H1 (cell line): ENCODE data around the gene LTBR. TPM values are rescaled to one million over a fixed set of nuclear protein-coding genes. Genes with fewer than 3 reads are reported as not detected.
A peak's percentile ranks its signal among the peaks of the same experiment; 100 is the strongest.

Experiments
- CTCF ChIA-PET: fragments of 300-600 bp; sonication (Branson Sonifier 250); formaldehyde crosslinking; loops from one replicate; lab custom pipeline; 2021; ENCODE audit not compliant: partially characterized antibody; lab: Charles Lee
- POLR2A ChIA-PET: fragments of 300-600 bp; sonication (Branson Sonifier 250); formaldehyde crosslinking; loops from one replicate; lab custom pipeline; 2021; ENCODE audit warnings: inconsistent platforms; ENCODE audit not compliant: partially characterized antibody; lab: Charles Lee
- DNase-seq, 2 experiments: peaks; one replicate each; pipeline versions ENCODE4 v3.0.0 to v3.0.0-alpha.2; 2010 to 2022; ENCODE audit warnings: low spot score in 2 of 2, low read depth in 1 of 2, mixed read lengths in 1 of 2
- FAIRE-seq: peaks from 2 replicates; lab custom pipeline; 2011; peaks lifted over from hg19 to GRCh38; lab: Jason Lieb, UNC
- H2AFZ ChIP-seq: 2 replicates; pipeline ENCODE4 v1.8.1; 2012; ENCODE audit warnings: low read length, inconsistent platforms
- H2AK5ac ChIP-seq: 2 replicates; pipeline ENCODE4 v1.6.1; 2013; ENCODE audit warnings: low read depth, low read length
- H2BK120ac ChIP-seq: replicated peaks from 2 replicates; pipeline ENCODE3; 2013; ENCODE audit warnings: low read depth, low read length, inconsistent platforms
- H2BK12ac ChIP-seq: 2 replicates; pipeline ENCODE4 v1.6.1; 2013; ENCODE audit warnings: low read depth, low read length
- H2BK15ac ChIP-seq: 2 replicates; pipeline ENCODE4 v1.6.1; 2013; ENCODE audit warnings: low read length
- H2BK20ac ChIP-seq: 2 replicates; pipeline ENCODE4 v1.6.1; 2013; ENCODE audit warnings: low read length
- H2BK5ac ChIP-seq: 2 replicates; pipeline ENCODE4 v1.6.1; 2013; ENCODE audit warnings: low read depth, low read length
- H3K14ac ChIP-seq: 2 replicates; pipeline ENCODE4 v1.6.1; 2013; ENCODE audit warnings: inconsistent platforms; ENCODE audit not compliant: insufficient read length
- H3K18ac ChIP-seq: 2 replicates; pipeline ENCODE4 v1.6.1; 2013; ENCODE audit warnings: low read length; ENCODE audit errors: extremely low read depth
- H3K23ac ChIP-seq: 2 replicates; pipeline ENCODE4 v1.6.1; 2013; ENCODE audit warnings: inconsistent platforms; ENCODE audit not compliant: insufficient read length
- H3K23me2 ChIP-seq: 2 replicates; pipeline ENCODE4 v1.6.1; 2013; ENCODE audit warnings: low read depth, low read length
- H3K27ac ChIP-seq: 2 replicates; pipeline ENCODE4 v1.6.1; 2011; ENCODE audit warnings: low read depth, low read length, inconsistent platforms
- H3K27me3 ChIP-seq, 4 experiments: replicated peaks in 1 of 4; 1 replicate in 1 of 4; 2 replicates in 3 of 4; pipeline versions ENCODE4 v1.6.1 to v1.8.1; 2011 to 2013; ENCODE audit warnings: low read length in 3 of 4, mild to moderate bottlenecking in 3 of 4, inconsistent platforms in 2 of 4, mixed read lengths in 2 of 4, moderate library complexity in 1 of 4; ENCODE audit not compliant: control insufficient read depth in 3 of 4, insufficient read depth in 3 of 4; ENCODE audit errors: extremely low read depth in 1 of 4
- H3K36me3 ChIP-seq, 4 experiments: 2 replicates each; pipeline versions ENCODE4 v1.6.1 to v1.8.1; 2011 to 2013; ENCODE audit warnings: mild to moderate bottlenecking in 4 of 4, low read length in 3 of 4, moderate library complexity in 2 of 4, control low read depth in 1 of 4, inconsistent platforms in 1 of 4; ENCODE audit not compliant: insufficient read depth in 4 of 4, control insufficient read depth in 2 of 4
- H3K4ac ChIP-seq: replicated peaks from 2 replicates; pipeline ENCODE3; 2013; ENCODE audit warnings: low read length, low read depth, mixed read lengths, inconsistent platforms; ENCODE audit not compliant: insufficient read length
- H3K4me1 ChIP-seq, 4 experiments: replicated peaks in 1 of 4; 1 replicate in 1 of 4; 2 replicates in 3 of 4; pipeline versions ENCODE4 v1.6.1 to v1.8.1; 2011 to 2013; ENCODE audit warnings: low read length in 3 of 4, inconsistent platforms in 2 of 4, mixed read lengths in 1 of 4; ENCODE audit not compliant: insufficient read depth in 4 of 4, control insufficient read depth in 3 of 4
- H3K4me2 ChIP-seq, 2 experiments: 2 replicates each; pipeline versions ENCODE4 v1.6.1 to v1.8.1; 2011 to 2013; ENCODE audit warnings: low read depth in 2 of 2, low read length in 2 of 2, control low read depth in 1 of 2, inconsistent platforms in 1 of 2, mild to moderate bottlenecking in 1 of 2; ENCODE audit not compliant: insufficient read depth in 1 of 2
- H3K4me3 ChIP-seq, 4 experiments: fragments of 200-600, 300-600 bp in 1 of 4; sonication (generic), shearing (Covaris generic), sonication (Bioruptor Twin) in 1 of 4; 2 replicates each; pipeline versions ENCODE4 v1.5.1 to v1.8.1; 2011 to 2016; ENCODE audit warnings: low read length in 4 of 4, low read depth in 3 of 4, control low read depth in 2 of 4, inconsistent platforms in 2 of 4, mild to moderate bottlenecking in 2 of 4, mixed read lengths in 1 of 4, moderate library complexity in 1 of 4; ENCODE audit not compliant: insufficient read depth in 2 of 4; ENCODE audit errors: extremely low read depth in 1 of 4
- H3K56ac ChIP-seq: replicated peaks from 2 replicates; pipeline ENCODE3; 2013; ENCODE audit warnings: low read depth, mild to moderate bottlenecking, mixed read lengths, low read length, inconsistent platforms; ENCODE audit not compliant: insufficient read length
- H3K79me1 ChIP-seq: 2 replicates; pipeline ENCODE4 v1.6.1; 2013; ENCODE audit warnings: low read depth, low read length, control low read depth
- H3K79me2 ChIP-seq, 2 experiments: 2 replicates each; pipeline versions ENCODE4 v1.6.1 to v1.8.1; 2012 to 2013; ENCODE audit warnings: low read length in 2 of 2, mild to moderate bottlenecking in 2 of 2, inconsistent platforms in 1 of 2; ENCODE audit not compliant: insufficient read depth in 2 of 2, control insufficient read depth in 1 of 2
- H3K9ac ChIP-seq, 4 experiments: replicated peaks in 1 of 4; 1 replicate in 1 of 4; 2 replicates in 3 of 4; pipeline versions ENCODE4 v1.6.1 to v1.8.1; 2011 to 2013; ENCODE audit warnings: low read depth in 3 of 4, low read length in 3 of 4, control low read depth in 2 of 4, mild to moderate bottlenecking in 2 of 4, moderate library complexity in 2 of 4, inconsistent platforms in 1 of 4; ENCODE audit errors: extremely low read depth in 1 of 4
- H3K9me3 ChIP-seq, 2 experiments: 2 replicates each; pipeline versions ENCODE4 v1.6.1 to v1.8.1; 2012 to 2013; ENCODE audit warnings: mild to moderate bottlenecking in 2 of 2, moderate library complexity in 2 of 2, control low read depth in 1 of 2, inconsistent platforms in 1 of 2, low read depth in 1 of 2, low read length in 1 of 2, mixed read lengths in 1 of 2; ENCODE audit not compliant: insufficient read depth in 2 of 2
- H4K20me1 ChIP-seq, 2 experiments: replicated peaks in 1 of 2; 2 replicates each; pipeline versions ENCODE3 to v1.8.1; 2011 to 2013; ENCODE audit warnings: inconsistent platforms in 2 of 2, low read length in 2 of 2, mild to moderate bottlenecking in 1 of 2; ENCODE audit not compliant: insufficient read depth in 2 of 2, control insufficient read depth in 1 of 2
- H4K5ac ChIP-seq: 2 replicates; pipeline ENCODE4 v1.6.1; 2013; ENCODE audit warnings: low read length, low read depth, mixed read lengths, inconsistent platforms; ENCODE audit not compliant: insufficient read length
- H4K8ac ChIP-seq: 2 replicates; pipeline ENCODE4 v1.8.0; 2013; ENCODE audit warnings: mild to moderate bottlenecking, moderate library complexity, low read length, inconsistent platforms; ENCODE audit not compliant: insufficient read depth; ENCODE audit errors: extremely low read depth
- H4K91ac ChIP-seq: replicated peaks from 2 replicates; pipeline ENCODE3; 2013; ENCODE audit warnings: low read length, mixed read lengths, inconsistent platforms; ENCODE audit not compliant: insufficient read length
- ATF3 ChIP-seq: IDR thresholded peaks from 2 replicates; pipeline ENCODE4 v1.6.1; 2011; ENCODE audit warnings: low read depth, mild to moderate bottlenecking, low read length; ENCODE audit not compliant: insufficient read depth
- CREB1 ChIP-seq: IDR thresholded peaks from 2 replicates; pipeline ENCODE4 v1.6.1; 2012; ENCODE audit warnings: inconsistent platforms
- EGR1 ChIP-seq: IDR thresholded peaks from 2 replicates; pipeline ENCODE4 v1.6.1; 2011; ENCODE audit warnings: low read depth, low read length, borderline replicate concordance
- RAD21 ChIP-seq, 2 experiments: IDR thresholded peaks in 1 of 2; conservative IDR thresholded peaks in 1 of 2; 2 replicates each; pipeline ENCODE4 v1.6.1; 2011; ENCODE audit warnings: low read depth in 2 of 2, low read length in 2 of 2, improper control_type of control experiment in 1 of 2, inconsistent platforms in 1 of 2, mild to moderate bottlenecking in 1 of 2, moderate library complexity in 1 of 2
- SIN3A ChIP-seq, 2 experiments: IDR thresholded peaks in 1 of 2; conservative IDR thresholded peaks in 1 of 2; 2 replicates each; pipeline ENCODE4 v1.6.1; 2011 to 2012; ENCODE audit warnings: low read length in 2 of 2, improper control_type of control experiment in 1 of 2, low read depth in 1 of 2, mild to moderate bottlenecking in 1 of 2
- YY1 ChIP-seq: IDR thresholded peaks from 2 replicates; pipeline ENCODE4 v1.6.1; 2011; ENCODE audit warnings: low read depth, mild to moderate bottlenecking, low read length
- WGBS, 2 experiments: shearing (Covaris generic) in 1 of 2; methylation state at CpG; one replicate each; pipeline versions ENCODE4 v1.1.6 to v1.1.7; 2013 to 2015; ENCODE audit warnings: low lambda C conversion rate in 2 of 2, mixed read lengths in 2 of 2, inconsistent platforms in 1 of 2, low coverage in 1 of 2, missing lambda C conversion rate in 1 of 2; ENCODE audit not compliant: insufficient replicate concordance in 2 of 2, insufficient coverage in 1 of 2, insufficient read length in 1 of 2; ENCODE audit errors: extremely low coverage in 1 of 2, missing lambda C conversion rate in 1 of 2; 5-methylcytosine and 5-hydroxymethylcytosine counted together
- polyA plus RNA-seq, 7 experiments: library from polyadenylated mRNA; depleted of rRNA in 3 of 7; stranded (reverse) in 5 of 7; unstranded in 2 of 7; fragments of >200 nt in 5 of 7; fragments of 200-250 nt in 2 of 7; gene quantifications; 1 replicate in 5 of 7; 2 replicates in 1 of 7; 4 replicates in 1 of 7; pipeline versions ENCODE4 v1.2.1 to v1.2.3, GENCODE V29; 2011 to 2013; ENCODE audit warnings: missing spikeins in 2 of 7, mixed read lengths in 2 of 7
- total RNA-seq: library from RNA; stranded (reverse); fragmentation: NEBNext Ultra II Directional; extraction: Animal tissue kit (Norgen Biotek cat#: 25700); gene quantifications from 2 replicates; pipeline ENCODE4 v1.2.1, GENCODE V29; 2021
- TF ChIP-seq, protein P1 (sequence below), 3 experiments: IDR thresholded peaks; 1 replicate in 2 of 3; 2 replicates in 1 of 3; pipeline versions ENCODE4 v1.5.1 to v1.6.1; 2011; ENCODE audit warnings: low read length in 3 of 3, mild to moderate bottlenecking in 3 of 3, inconsistent platforms in 2 of 3, low read depth in 1 of 3, moderate library complexity in 1 of 3; ENCODE audit not compliant: insufficient read depth in 1 of 3; ENCODE audit errors: control extremely low read depth in 1 of 3

The LTBR gene
- total and polyA plus RNA-seq, 2 of the 8 experiments (the other 6 are each of a cell fraction or from before 2014, with no cell fraction given), result 5.1 to 6.3 TPM

DNA sequence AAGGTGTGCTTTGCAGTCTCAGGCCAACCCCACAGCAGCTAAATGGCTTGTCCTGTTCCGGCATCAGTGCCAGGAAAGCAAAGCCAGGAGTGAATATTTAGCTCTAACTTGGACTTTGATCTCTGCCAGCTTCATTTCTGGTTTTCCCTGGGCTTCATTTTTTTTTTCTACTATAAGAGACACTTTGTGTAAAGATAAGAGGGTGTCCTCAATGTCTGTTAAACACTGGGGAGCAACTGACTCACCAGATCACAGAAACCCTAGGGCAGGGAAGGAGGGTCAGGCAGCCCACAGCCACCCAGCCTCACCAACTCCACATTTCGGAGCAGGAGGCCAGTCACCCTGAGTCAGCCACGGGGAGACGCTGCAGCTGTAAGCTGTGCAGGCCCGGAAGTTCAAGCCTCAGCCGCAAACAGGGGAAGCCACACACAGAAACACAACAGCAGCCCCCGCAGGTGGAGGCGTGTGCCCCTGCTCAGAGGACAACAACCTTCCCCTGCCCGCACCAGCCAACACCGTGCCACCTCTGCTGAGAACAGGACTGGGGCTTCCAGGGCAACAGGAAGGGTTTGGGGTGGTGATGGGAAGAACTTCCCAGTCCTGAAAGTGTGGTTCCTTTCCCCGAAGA is 48.4 kb upstream of the LTBR start:
- WGBS, 2 experiments, result 53% methylated on average over 11 of the region's 11 CpGs; no CpG with 5 or more reads in 1 of the 2 experiments
- Histone ChIP-seq H3K4me2 (peak overlapping the region; percentile 62 to 87), H4K20me1 (peaks cover 0 to 4% of the 10 kb centered on the region in 2 experiments)
- TF ChIP-seq EGR1 (0 out of 2 replicates have a peak, but pooled peaks have one; percentile 11), CREB1 (no peak), YY1 (no peak), SIN3A (conservative IDR thresholded peaks at IDR 0.05 in 1 of 2, IDR thresholded peaks at IDR 0.05 in 1 of 2; ENCODE audit: low read depth in 1 of 2, low read length in 2 of 2) (peak in 1 of 2 experiments; percentile 39; a peak in 1 of 4 replicates), ATF3 (0 out of 2 replicates have a peak, but pooled peaks have one; percentile 0), RAD21 (IDR thresholded peaks at IDR 0.05 in 1 of 2, conservative IDR thresholded peaks at IDR 0.05 in 1 of 2; ENCODE audit: low read depth in 2 of 2, low read length in 2 of 2) (peak; percentile 45 to 64)
- TF ChIP-seq, protein P1, sequence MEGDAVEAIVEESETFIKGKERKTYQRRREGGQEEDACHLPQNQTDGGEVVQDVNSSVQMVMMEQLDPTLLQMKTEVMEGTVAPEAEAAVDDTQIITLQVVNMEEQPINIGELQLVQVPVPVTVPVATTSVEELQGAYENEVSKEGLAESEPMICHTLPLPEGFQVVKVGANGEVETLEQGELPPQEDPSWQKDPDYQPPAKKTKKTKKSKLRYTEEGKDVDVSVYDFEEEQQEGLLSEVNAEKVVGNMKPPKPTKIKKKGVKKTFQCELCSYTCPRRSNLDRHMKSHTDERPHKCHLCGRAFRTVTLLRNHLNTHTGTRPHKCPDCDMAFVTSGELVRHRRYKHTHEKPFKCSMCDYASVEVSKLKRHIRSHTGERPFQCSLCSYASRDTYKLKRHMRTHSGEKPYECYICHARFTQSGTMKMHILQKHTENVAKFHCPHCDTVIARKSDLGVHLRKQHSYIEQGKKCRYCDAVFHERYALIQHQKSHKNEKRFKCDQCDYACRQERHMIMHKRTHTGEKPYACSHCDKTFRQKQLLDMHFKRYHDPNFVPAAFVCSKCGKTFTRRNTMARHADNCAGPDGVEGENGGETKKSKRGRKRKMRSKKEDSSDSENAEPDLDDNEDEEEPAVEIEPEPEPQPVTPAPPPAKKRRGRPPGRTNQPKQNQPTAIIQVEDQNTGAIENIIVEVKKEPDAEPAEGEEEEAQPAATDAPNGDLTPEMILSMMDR (IDR thresholded peaks at IDR 0.05; ENCODE audit: control extremely low read depth in 1 of 3, insufficient read depth in 1 of 3, low read depth in 1 of 3, low read length in 3 of 3), result peak in 2 of 3 experiments; percentile 48 to 53; a peak in 3 of 4 replicates

More for the DNA sequence above, 48.4 kb upstream of the LTBR start:
- POLR2A ChIA-PET, result interaction anchor here (0.5 to 17.5 kb wide), 24 partner anchors 3 to 380 kb away, joined by 3 to 286 read pairs (median 8); partner anchors contain the start of genes LTBR, MRPL51, SCNN1A and TAPBPL
- peaks cover 19 to 48% (median 29%) of the 10 kb centered on the region in 4 experiments for H3K4me1 ChIP-seq
- no peak overlapping the region for H3K14ac ChIP-seq
- peak overlapping the region; percentile 65 for H2BK15ac ChIP-seq
- peak overlapping the region; percentile 77 for H4K91ac ChIP-seq
- CTCF ChIA-PET, result interaction anchor here (0.6 to 11.4 kb wide), 28 partner anchors 8 to 907 kb away, joined by 3 to 109 read pairs (median 4); partner anchors contain the start of gene SCNN1A
- H3K56ac ChIP-seq, result peak overlapping the region; percentile 17
- H4K5ac ChIP-seq, result peak overlapping the region; percentile 82
- H2BK12ac ChIP-seq, result peak overlapping the region; percentile 95
- DNase-seq (peak in 1 of 2 experiments; percentile 70), FAIRE-seq (no peak)
- H3K23me2 ChIP-seq, result peaks cover 12% of the 10 kb centered on the region
- H2AK5ac ChIP-seq, result peak overlapping the region; percentile 68; the same call in 1 of the 2 replicates
- H3K18ac ChIP-seq, result peak overlapping the region; percentile 84
- peak overlapping the region in 3 of 4 experiments; percentile 5 to 51 (median 37); a peak in 4 of 8 replicates for H3K4me3 ChIP-seq
- peak overlapping the region; percentile 88 for H3K27ac ChIP-seq
- no peak overlapping the region for H2AFZ ChIP-seq
- H3K4ac ChIP-seq, result peak overlapping the region; percentile 54
- peak overlapping the region; percentile 74 for H2BK20ac ChIP-seq
- no peak overlapping the region for H3K23ac ChIP-seq
- peaks cover 7 to 59% of the 10 kb centered on the region in 2 experiments for H3K79me2 ChIP-seq
- H3K9me3 ChIP-seq, result no peaks in the 10 kb centered on the region
- H3K9ac ChIP-seq, result peak overlapping the region in 2 of 4 experiments; percentile 60; a peak in 4 of 7 replicates
- peak overlapping the region; percentile 93 for H2BK5ac ChIP-seq
- H4K8ac ChIP-seq, result peak overlapping the region; percentile 58; the same call in 1 of the 2 replicates
- H2BK120ac ChIP-seq, result peak overlapping the region; percentile 10
- H3K79me1 ChIP-seq, result peaks cover 5% of the 10 kb centered on the region; the same call in 1 of the 2 replicates
- peaks cover 12 to 24% (median 17%) of the 10 kb centered on the region in 4 experiments; a peak in 5 of 8 replicates for H3K36me3 ChIP-seq
- H3K27me3 ChIP-seq, result no peaks in the 10 kb centered on the region
